ENCODE measurements around the gene RBM4B. TPM values are rescaled to one million over a fixed set of nuclear protein-coding genes. Genes with fewer than 3 reads are reported as not detected.

Gene RBM4B
- total RNA-seq, 4 donors from 2014 or later, result 10.3 to 13.2 (median 12.2) TPM

- Histone ChIP-seq H3K9me3 (no peaks in the 10 kb centered on the region), H3K27ac (replicated peaks in 1 of 4) (no peak overlapping the region), H3K27me3 (no peaks in the 10 kb centered on the region), H3K36me3 (peaks cover 0 to 6% (median 0%) of the 10 kb centered on the region in 4 donors), H3K4me1 (no peaks in the 10 kb centered on the region), H3K4me3 (no peak overlapping the region)
- 97% methylated on average over 11 of the region's 26 CpGs for WGBS
- intact Hi-C loops (cut with DNase I), result no loop called here
- no peak for TF ChIP-seq EP300 (IDR thresholded peaks at IDR 0.05)
- DNase-seq (ENCODE audit: extremely low spot score), result no peak
These were observed 29.8 kb upstream of the RBM4B start for GRCh38 chr11:66707486-66707885.

- Histone ChIP-seq H3K36me3 (peaks cover 0 to 6% (median 0%) of the 10 kb centered on the region in 4 donors), H3K27me3 (no peaks in the 10 kb centered on the region), H3K4me3 (no peak overlapping the region), H3K27ac (replicated peaks in 1 of 4) (no peak overlapping the region), H3K4me1 (no peaks in the 10 kb centered on the region), H3K9me3 (no peaks in the 10 kb centered on the region)
- DNase-seq (ENCODE audit: extremely low spot score), result no peak
- WGBS, result 87% methylated on average over 9 of the region's 9 CpGs
- intact Hi-C loops (cut with DNase I), result no loop called here
- no peak for TF ChIP-seq POLR2A (IDR thresholded peaks at IDR 0.05; ENCODE audit: low read depth)
- no peak for TF ChIP-seq POLR2AphosphoS5 (IDR thresholded peaks at IDR 0.05)
- TF ChIP-seq CTCF (IDR thresholded peaks at IDR 0.05), result no peak
- TF ChIP-seq EP300 (IDR thresholded peaks at IDR 0.05), result no peak
These were observed 29.3 kb upstream of the RBM4B start for GRCh38 chr11:66706989-66707388.

GRCh38 chr11:66705587-66706335 is 28.1 kb upstream of the RBM4B start:
- no peak for DNase-seq (ENCODE audit: extremely low spot score)
- intact Hi-C loops (cut with DNase I), result no loop called here
- H3K27ac ChIP-seq (replicated peaks in 1 of 4), result no peak overlapping the region
- no peaks in the 10 kb centered on the region for H3K4me1 ChIP-seq
- no peak overlapping the region for H3K4me3 ChIP-seq
- WGBS, result 93% methylated on average over 26 of the region's 26 CpGs
- H3K9me3 ChIP-seq, result no peaks in the 10 kb centered on the region
- peaks cover 0 to 6% (median 0%) of the 10 kb centered on the region in 4 donors for H3K36me3 ChIP-seq
- TF ChIP-seq EP300 (IDR thresholded peaks at IDR 0.05), result no peak
- TF ChIP-seq POLR2A (IDR thresholded peaks at IDR 0.05; ENCODE audit: low read depth), result no peak
- no peak for TF ChIP-seq CTCF (IDR thresholded peaks at IDR 0.05)
- no peak for TF ChIP-seq POLR2AphosphoS5 (IDR thresholded peaks at IDR 0.05)
- no peaks in the 10 kb centered on the region for H3K27me3 ChIP-seq

- Histone ChIP-seq H3K4me1 (no peaks in the 10 kb centered on the region), H3K36me3 (peaks cover 0 to 6% (median 0%) of the 10 kb centered on the region in 4 donors), H3K27ac (replicated peaks in 1 of 4) (no peak overlapping the region), H3K4me3 (no peak overlapping the region), H3K27me3 (no peaks in the 10 kb centered on the region), H3K9me3 (peaks cover 0 to 7% (median under 1%) of the 10 kb centered on the region in 4 donors)
- 93% methylated on average over 16 of the region's 46 CpGs for WGBS
- TF ChIP-seq POLR2A (IDR thresholded peaks at IDR 0.05; ENCODE audit: low read depth) (no peak), CTCF (IDR thresholded peaks at IDR 0.05) (no peak), POLR2AphosphoS5 (IDR thresholded peaks at IDR 0.05) (no peak), EP300 (IDR thresholded peaks at IDR 0.05) (no peak)
- intact Hi-C loops (cut with DNase I), result no loop called here
- DNase-seq (ENCODE audit: extremely low spot score), result no peak
These were observed 27.1 kb upstream of the RBM4B start for GRCh38 chr11:66704659-66705360.

- intact Hi-C loops (cut with DNase I), result no loop called here
- 89% methylated on average over 10 of the region's 10 CpGs for WGBS
- Histone ChIP-seq H3K36me3 (no peaks in the 10 kb centered on the region), H3K27me3 (no peaks in the 10 kb centered on the region), H3K27ac (replicated peaks in 1 of 4) (no peak overlapping the region), H3K9me3 (peaks cover 0 to 11% (median 6%) of the 10 kb centered on the region in 4 donors), H3K4me1 (no peaks in the 10 kb centered on the region), H3K4me3 (no peak overlapping the region)
- no peak for TF ChIP-seq CTCF (IDR thresholded peaks at IDR 0.05)
- no peak for TF ChIP-seq EP300 (IDR thresholded peaks at IDR 0.05)
- TF ChIP-seq POLR2AphosphoS5 (IDR thresholded peaks at IDR 0.05), result no peak
- TF ChIP-seq POLR2A (IDR thresholded peaks at IDR 0.05; ENCODE audit: low read depth), result no peak
- DNase-seq (ENCODE audit: extremely low spot score), result no peak
These were observed 23.9 kb upstream of the RBM4B start for GRCh38 chr11:66701432-66702240.
